PC-3 (cell line): ENCODE measurements around the gene LRFN3. TPM values are rescaled to one million over a fixed set of nuclear protein-coding genes. Genes with fewer than 3 reads are reported as not detected.

Source experiments
- ATAC-seq: fragments of 200-7000 bp; cut with Tn5 transposase; 2 replicates; pipeline ENCODE4 v1.9.1; 2020; ENCODE audit warnings: mild to moderate bottlenecking, moderate library complexity
- BruUV-seq: library from RNA; stranded (reverse); fragments of 400-500 nt; replicated peaks from 2 replicates; lab custom pipeline; 2021; lab: Mats Ljungman, UMichigan
- CTCF ChIA-PET: fragments of 300-600 bp; sonication (Branson Sonifier 250); formaldehyde crosslinking; loops from one replicate; lab custom pipeline; 2022; ENCODE audit warnings: antibody characterized with exemption; lab: Charles Lee
- POLR2A ChIA-PET: fragments of 300-600 bp; sonication (Branson Sonifier 250); formaldehyde crosslinking; loops from one replicate; lab custom pipeline; 2022; ENCODE audit warnings: antibody characterized with exemption; ENCODE audit not compliant: unreplicated experiment; lab: Charles Lee
- DNase-seq: peaks from one replicate; pipeline ENCODE4 v3.0.0-alpha.2; 2015
- H2AFZ ChIP-seq: fragments of 300-600 bp; sonication (generic); 2 replicates; pipeline ENCODE4 v1.6.0; 2016; ENCODE audit warnings: antibody characterized with exemption, low read length
- H3F3A ChIP-seq: fragments of 300-600 bp; sonication (generic); one replicate; pipeline ENCODE4 v1.6.0; 2017; ENCODE audit warnings: antibody characterized with exemption, low read length, control low read depth, mild to moderate bottlenecking; ENCODE audit not compliant: unreplicated experiment
- H3K27ac ChIP-seq: fragments of 300-600 bp; sonication (generic); 2 replicates; pipeline ENCODE4 v1.5.1; 2016; ENCODE audit warnings: mild to moderate bottlenecking, low read length
- H3K27me3 ChIP-seq: fragments of 300-600 bp; sonication (generic); 2 replicates; pipeline ENCODE4 v1.6.1; 2016; ENCODE audit warnings: low read length, mixed read lengths
- H3K36me3 ChIP-seq: fragments of 300-600 bp; sonication (generic); 2 replicates; pipeline ENCODE4 v1.6.1; 2016; ENCODE audit warnings: low read depth, mixed run types, low read length, mixed read lengths
- H3K4me1 ChIP-seq: fragments of 300-600 bp; sonication (generic); 2 replicates; pipeline ENCODE4 v1.5.1; 2016; ENCODE audit warnings: low read length; ENCODE audit not compliant: insufficient read depth
- H3K4me2 ChIP-seq: fragments of 300-600 bp; sonication (generic); 2 replicates; pipeline ENCODE4 v1.6.0; 2016; ENCODE audit warnings: low read length
- H3K4me3 ChIP-seq: fragments of 300-600 bp; sonication (generic); 2 replicates; pipeline ENCODE4 v1.5.1; 2016; ENCODE audit warnings: mild to moderate bottlenecking, low read length, mixed read lengths
- H3K79me2 ChIP-seq: fragments of 300-600 bp; sonication (generic); 2 replicates; pipeline ENCODE4 v1.6.1; 2017; ENCODE audit warnings: low read length, mixed read lengths
- H3K9ac ChIP-seq: fragments of 300-600 bp; sonication (generic); 2 replicates; pipeline ENCODE4 v1.6.0; 2016; ENCODE audit warnings: mild to moderate bottlenecking, low read length
- H3K9me2 ChIP-seq: fragments of 300-600 bp; sonication (generic); replicated peaks from 2 replicates; pipeline ENCODE4 v1.6.1; 2016; ENCODE audit warnings: mixed run types, low read length, mixed read lengths
- H3K9me3 ChIP-seq: fragments of 300-600 bp; sonication (generic); 2 replicates; pipeline ENCODE4 v1.6.1; 2016; ENCODE audit warnings: low read length, mixed read lengths
- H4K20me1 ChIP-seq: fragments of 300-600 bp; sonication (generic); 2 replicates; pipeline ENCODE4 v1.6.1; 2016; ENCODE audit warnings: low read length, mixed read lengths
- CTCF ChIP-seq: fragments of 300-600 bp; sonication (generic); conservative IDR thresholded peaks from 2 replicates; pipeline ENCODE4 v1.5.1; 2017; ENCODE audit warnings: antibody characterized with exemption, low read depth, mild to moderate bottlenecking, low read length
- EZH2 ChIP-seq: fragments of 300-600 bp; sonication (generic); IDR thresholded peaks from one replicate; pipeline ENCODE4 v1.6.1; 2017; ENCODE audit warnings: antibody characterized with exemption, mild to moderate bottlenecking, low read length; ENCODE audit not compliant: unreplicated experiment
- EZH2phosphoT487 ChIP-seq: fragments of 300-600 bp; sonication (generic); IDR thresholded peaks from 2 replicates; pipeline ENCODE4 v1.6.1; 2018; ENCODE audit warnings: mild to moderate bottlenecking, antibody characterized with exemption, low read length, borderline replicate concordance
- intact Hi-C: fragments of 100-400 bp; cut with micrococcal nuclease; formaldehyde crosslinking; loops from 2 replicates; pipeline ENCODE4 v1.9.0; 2023
- total RNA-seq: library from RNA; depleted of rRNA; stranded (reverse); fragments of >200 nt; gene quantifications from 2 replicates; pipeline ENCODE4 v1.2.3, GENCODE V29; 2014

The LRFN3 gene
- total RNA-seq, 1 experiment from 2014 or later: 4.1 TPM

DNA sequence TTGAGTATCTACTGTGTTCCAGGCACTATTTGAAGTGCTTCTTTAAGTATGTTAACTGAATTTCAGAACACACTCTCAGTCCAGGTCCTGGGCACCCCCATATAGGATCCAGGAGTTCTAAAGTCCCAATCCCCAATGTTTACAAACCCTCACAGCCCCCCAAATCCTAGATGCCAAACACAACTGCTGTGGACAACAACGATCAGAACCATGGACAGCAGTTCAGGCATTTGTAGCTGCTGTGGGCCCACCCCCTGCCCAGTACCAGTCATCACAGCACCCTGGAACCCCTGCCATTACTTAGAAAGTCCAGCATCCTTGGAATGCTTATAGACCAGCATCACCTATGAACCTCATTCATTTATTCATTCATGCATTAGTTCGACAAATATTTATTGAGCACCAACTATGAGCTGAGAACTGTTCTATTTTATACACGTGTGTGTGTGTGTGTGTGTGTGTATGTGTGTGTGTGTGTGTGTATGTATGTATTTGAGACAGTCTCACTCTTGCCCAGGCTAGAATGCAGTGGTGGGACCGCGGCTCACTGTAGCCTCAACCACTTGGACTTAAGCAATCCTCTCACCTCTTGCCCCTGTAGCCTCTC is 39.5 kb downstream of the LRFN3 start:
- ChIA-PET CTCF (no interaction called here), POLR2A (no interaction called here)
- Histone ChIP-seq H3K36me3 (no peaks in the 10 kb centered on the region), H3K4me1 (no peaks in the 10 kb centered on the region), H3F3A (no peaks in the 10 kb centered on the region), H3K4me2 (no peak overlapping the region), H3K79me2 (no peaks in the 10 kb centered on the region), H4K20me1 (no peaks in the 10 kb centered on the region), H3K9ac (no peak overlapping the region), H3K27me3 (no peaks in the 10 kb centered on the region), H3K9me3 (no peaks in the 10 kb centered on the region), H2AFZ (no peak overlapping the region), H3K4me3 (no peak overlapping the region), H3K9me2 (no peaks in the 10 kb centered on the region), H3K27ac (no peak overlapping the region)
- ATAC-seq (no peak), DNase-seq (peak; percentile 18)
- no peak for TF ChIP-seq CTCF
- no TSS peak for BruUV-seq
- intact Hi-C loops: no loop called here

DNA sequence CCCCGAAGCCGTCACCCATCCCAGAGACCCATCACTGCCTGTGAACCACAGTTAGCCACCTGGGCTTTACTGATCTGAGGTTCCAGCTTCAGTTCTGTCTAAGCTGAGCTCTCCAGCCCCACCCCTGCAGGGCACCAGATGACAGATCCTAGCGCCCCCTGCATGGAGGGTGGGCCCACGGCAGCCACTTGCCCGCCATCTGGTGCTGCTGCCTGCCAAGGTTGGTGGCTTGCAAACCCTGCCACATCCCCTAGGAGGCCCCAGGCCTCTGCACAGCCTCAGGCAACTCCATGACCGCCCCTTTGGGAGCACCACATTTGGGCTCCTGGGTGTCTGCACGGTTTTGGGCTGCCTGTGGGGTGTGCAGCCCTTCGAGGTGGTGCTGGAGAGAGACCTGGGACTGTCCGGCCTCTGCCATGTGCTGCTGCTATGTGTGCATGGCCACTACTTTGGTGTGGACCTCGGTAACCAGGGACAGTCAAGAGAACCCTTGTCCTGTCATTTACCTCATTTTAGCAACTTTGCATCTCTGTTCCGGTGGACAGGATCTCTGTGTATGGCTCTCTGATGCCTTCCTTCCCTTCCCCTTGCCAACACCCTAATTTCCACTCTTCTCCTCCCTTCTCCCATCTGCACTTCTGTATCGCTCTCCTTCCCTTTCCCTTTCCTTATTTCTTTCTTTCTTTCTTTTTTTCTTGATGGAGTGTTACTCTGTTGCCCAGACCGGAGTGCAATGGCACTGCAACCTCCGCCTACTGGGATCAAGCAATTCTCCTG is 41.5 kb downstream of the LRFN3 start:
- no peaks in the 10 kb centered on the region for H3K9me2 ChIP-seq
- H3K36me3 ChIP-seq: no peaks in the 10 kb centered on the region
- H3K4me1 ChIP-seq: no peaks in the 10 kb centered on the region
- ATAC-seq: no peak
- ChIA-PET CTCF (no interaction called here), POLR2A (no interaction called here)
- H2AFZ ChIP-seq: no peak overlapping the region
- no peaks in the 10 kb centered on the region for H3K79me2 ChIP-seq
- no peaks in the 10 kb centered on the region for H3K9me3 ChIP-seq
- intact Hi-C loops: no loop called here
- no peak overlapping the region for H3K4me3 ChIP-seq
- no TSS peak for BruUV-seq
- no peaks in the 10 kb centered on the region for H3F3A ChIP-seq
- no peak overlapping the region for H3K4me2 ChIP-seq
- H3K27me3 ChIP-seq: no peaks in the 10 kb centered on the region
- TF ChIP-seq CTCF (0 out of 2 replicates have a peak, but pooled peaks have one; percentile 25), EZH2phosphoT487 (no peak)
- H3K27ac ChIP-seq: no peak overlapping the region
- DNase-seq: no peak
- no peaks in the 10 kb centered on the region for H4K20me1 ChIP-seq
- H3K9ac ChIP-seq: no peak overlapping the region

- intact Hi-C loops: no loop called here
- Histone ChIP-seq H4K20me1 (no peaks in the 10 kb centered on the region), H3K79me2 (no peaks in the 10 kb centered on the region), H3K36me3 (no peaks in the 10 kb centered on the region), H3K9me3 (no peaks in the 10 kb centered on the region), H3K4me1 (no peaks in the 10 kb centered on the region), H3K4me2 (no peak overlapping the region), H3K9ac (no peak overlapping the region), H2AFZ (no peak overlapping the region), H3F3A (no peaks in the 10 kb centered on the region), H3K9me2 (no peaks in the 10 kb centered on the region), H3K27ac (no peak overlapping the region), H3K4me3 (no peak overlapping the region), H3K27me3 (no peaks in the 10 kb centered on the region)
- ATAC-seq (no peak), DNase-seq (no peak)
- TF ChIP-seq EZH2phosphoT487 (no peak), EZH2 (no peak), CTCF (no peak)
- no TSS peak for BruUV-seq
- ChIA-PET CTCF (no interaction called here), POLR2A (no interaction called here)
Observed at GRCh38 chr19:35978271-35978670, 42.1 kb downstream of the LRFN3 start.
